HepG2 (cell line): ENCODE data around the gene C1QL4.

Experiments
- CTCF ChIP-seq: sonication (generic); formaldehyde crosslinking; IDR thresholded peaks from 2 replicates; pipeline ENCODE4 v1.5.0; 2020; ENCODE audit warnings: mild to moderate bottlenecking, missing genetic modification reagents, moderate library complexity
- HIVEP1 ChIP-seq: sonication (generic); formaldehyde crosslinking; IDR thresholded peaks from 2 replicates; pipeline ENCODE4 v1.4.0; 2020; ENCODE audit warnings: mild to moderate bottlenecking, missing genetic modification reagents
- IRF9 ChIP-seq: sonication (generic); formaldehyde crosslinking; IDR thresholded peaks from 2 replicates; pipeline ENCODE4 v1.8.0; 2022; ENCODE audit warnings: missing genetic modification reagents, mild to moderate bottlenecking, borderline replicate concordance
- MEIS2 ChIP-seq: sonication (generic); formaldehyde crosslinking; IDR thresholded peaks from 2 replicates; pipeline ENCODE4 v1.9.0; 2021; ENCODE audit warnings: mild to moderate bottlenecking, missing genetic modification reagents
- NCOA2 ChIP-seq: sonication (generic); formaldehyde crosslinking; IDR thresholded peaks from 2 replicates; pipeline ENCODE4 v1.8.0; 2022; ENCODE audit warnings: inconsistent platforms
- NFYB ChIP-seq: sonication (generic); formaldehyde crosslinking; IDR thresholded peaks from 2 replicates; pipeline ENCODE4 v1.4.0; 2020; ENCODE audit warnings: missing genetic modification reagents
- POLR2AphosphoS2 ChIP-seq: IDR thresholded peaks from 2 replicates; pipeline ENCODE4 v1.6.1; 2011; ENCODE audit warnings: low read depth, low read length, improper control_type of control experiment
- RARG ChIP-seq: sonication (generic); formaldehyde crosslinking; IDR thresholded peaks from 2 replicates; pipeline ENCODE4 v1.4.0; 2020; ENCODE audit warnings: low read depth, mild to moderate bottlenecking, missing genetic modification reagents
- ZBTB21 ChIP-seq: sonication (generic); formaldehyde crosslinking; IDR thresholded peaks from 2 replicates; pipeline ENCODE4 v1.4.0; 2020; ENCODE audit warnings: missing genetic modification reagents
- ZNF407 ChIP-seq: sonication (generic); formaldehyde crosslinking; IDR thresholded peaks from one replicate; pipeline ENCODE4 v1.5.1; 2020; ENCODE audit warnings: mild to moderate bottlenecking, missing genetic modification reagents; ENCODE audit errors: not compliant biosample characterization
- ZNF576 ChIP-seq: sonication (generic); formaldehyde crosslinking; IDR thresholded peaks from 2 replicates; pipeline ENCODE4 v1.4.0; 2020; ENCODE audit warnings: mild to moderate bottlenecking, missing genetic modification reagents
- ZNF616 ChIP-seq: sonication (generic); formaldehyde crosslinking; IDR thresholded peaks from 2 replicates; pipeline ENCODE4 v1.5.0; 2020; ENCODE audit warnings: low read depth, mild to moderate bottlenecking, missing genetic modification reagents
- TF ChIP-seq, protein P1 (sequence below): sonication (generic); formaldehyde crosslinking; IDR thresholded peaks from 2 replicates; pipeline ENCODE4 v1.5.0; 2020; ENCODE audit warnings: mild to moderate bottlenecking, missing genetic modification reagents, borderline replicate concordance
- TF ChIP-seq, protein P2 (sequence below): sonication (generic); formaldehyde crosslinking; IDR thresholded peaks from 2 replicates; pipeline ENCODE4 v1.8.1; 2023; ENCODE audit warnings: mild to moderate bottlenecking, inconsistent platforms, moderate library complexity, missing genetic modification reagents, borderline replicate concordance

DNA sequence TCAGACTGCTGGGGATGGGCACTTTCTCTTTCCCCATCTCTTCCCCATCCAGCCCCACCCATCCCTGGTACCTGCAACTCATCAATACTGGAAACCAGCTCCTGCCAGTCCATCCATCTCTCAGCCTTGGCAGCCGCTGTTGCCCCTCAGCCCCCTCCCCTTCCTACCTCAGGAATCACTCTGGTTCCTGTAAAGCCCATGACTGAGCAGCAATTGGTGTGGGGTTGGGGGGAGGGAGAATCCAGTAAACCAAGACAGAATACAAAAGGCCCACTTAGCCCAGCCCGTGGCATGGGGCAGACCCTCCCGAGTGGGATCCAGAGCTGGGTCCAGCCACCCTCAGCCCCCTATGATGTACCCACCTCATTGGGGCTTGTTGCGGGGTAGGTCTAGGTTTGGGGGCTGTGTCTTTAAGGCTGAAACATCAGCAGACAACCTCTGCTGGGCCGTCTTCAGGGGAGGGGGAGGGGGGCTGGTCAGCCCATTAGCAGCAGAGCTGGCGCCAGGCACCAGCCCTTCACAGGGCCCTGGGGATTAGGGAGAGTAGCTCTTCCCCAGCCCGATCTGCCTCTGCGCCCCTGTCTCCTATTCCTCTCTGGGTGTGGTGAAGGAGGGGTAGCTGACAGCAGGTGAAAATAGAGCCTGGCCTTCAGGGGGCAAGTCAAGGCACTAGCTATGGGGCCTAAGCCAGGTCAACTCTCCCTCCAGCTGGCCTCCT lies 42.7 kb downstream of the C1QL4 start:
- no peak for TF ChIP-seq HIVEP1 (CRISPR knock-in tag)
- no peak for TF ChIP-seq CTCF
- TF ChIP-seq NFYB (CRISPR knock-in tag), result no peak
- TF ChIP-seq IRF9 (CRISPR knock-in tag), result no peak
- no peak for TF ChIP-seq ZNF576 (CRISPR knock-in tag)
- TF ChIP-seq ZNF407 (CRISPR knock-in tag), result no peak
- no peak for TF ChIP-seq ZBTB21 (CRISPR knock-in tag)
- no peak for TF ChIP-seq RARG (CRISPR knock-in tag)
- TF ChIP-seq, protein P1, sequence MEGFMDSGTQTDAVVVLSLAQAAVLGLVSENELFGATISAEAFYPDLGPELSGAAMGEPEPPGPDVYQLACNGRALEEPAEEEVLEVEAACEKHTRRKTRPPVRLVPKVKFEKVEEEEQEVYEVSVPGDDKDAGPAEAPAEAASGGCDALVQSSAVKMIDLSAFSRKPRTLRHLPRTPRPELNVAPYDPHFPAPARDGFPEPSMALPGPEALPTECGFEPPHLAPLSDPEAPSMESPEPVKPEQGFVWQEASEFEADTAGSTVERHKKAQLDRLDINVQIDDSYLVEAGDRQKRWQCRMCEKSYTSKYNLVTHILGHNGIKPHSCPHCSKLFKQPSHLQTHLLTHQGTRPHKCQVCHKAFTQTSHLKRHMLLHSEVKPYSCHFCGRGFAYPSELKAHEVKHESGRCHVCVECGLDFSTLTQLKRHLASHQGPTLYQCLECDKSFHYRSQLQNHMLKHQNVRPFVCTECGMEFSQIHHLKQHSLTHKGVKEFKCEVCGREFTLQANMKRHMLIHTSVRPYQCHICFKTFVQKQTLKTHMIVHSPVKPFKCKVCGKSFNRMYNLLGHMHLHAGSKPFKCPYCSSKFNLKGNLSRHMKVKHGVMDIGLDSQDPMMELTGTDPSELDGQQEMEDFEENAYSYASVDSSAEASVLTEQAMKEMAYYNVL (CRISPR knock-in tag), result no peak
- TF ChIP-seq MEIS2, result no peak
- TF ChIP-seq NCOA2 (CRISPR knock-in tag), result no peak
- TF ChIP-seq ZNF616 (CRISPR knock-in tag), result no peak
- TF ChIP-seq POLR2AphosphoS2, result no peak
- TF ChIP-seq, protein P2, sequence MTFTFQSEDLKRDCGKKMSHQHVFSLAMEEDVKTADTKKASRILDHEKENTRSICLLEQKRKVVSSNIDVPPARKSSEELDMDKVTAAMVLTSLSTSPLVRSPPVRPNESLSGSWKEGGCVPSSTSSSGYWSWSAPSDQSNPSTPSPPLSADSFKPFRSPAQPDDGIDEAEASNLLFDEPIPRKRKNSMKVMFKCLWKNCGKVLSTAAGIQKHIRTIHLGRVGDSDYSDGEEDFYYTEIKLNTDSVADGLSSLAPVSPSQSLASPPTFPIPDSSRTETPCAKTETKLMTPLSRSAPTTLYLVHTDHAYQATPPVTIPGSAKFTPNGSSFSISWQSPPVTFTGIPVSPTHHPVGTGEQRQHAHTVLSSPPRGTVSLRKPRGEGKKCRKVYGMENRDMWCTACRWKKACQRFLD (CRISPR knock-in tag), result no peak
